ENCODE data around the gene SYNGAP1. TPM values are rescaled to one million over a fixed set of nuclear protein-coding genes. Genes with fewer than 3 reads are reported as not detected.

Gene SYNGAP1
- total RNA-seq, 1 experiment from 2014 or later, result 18.3 TPM

DNA sequence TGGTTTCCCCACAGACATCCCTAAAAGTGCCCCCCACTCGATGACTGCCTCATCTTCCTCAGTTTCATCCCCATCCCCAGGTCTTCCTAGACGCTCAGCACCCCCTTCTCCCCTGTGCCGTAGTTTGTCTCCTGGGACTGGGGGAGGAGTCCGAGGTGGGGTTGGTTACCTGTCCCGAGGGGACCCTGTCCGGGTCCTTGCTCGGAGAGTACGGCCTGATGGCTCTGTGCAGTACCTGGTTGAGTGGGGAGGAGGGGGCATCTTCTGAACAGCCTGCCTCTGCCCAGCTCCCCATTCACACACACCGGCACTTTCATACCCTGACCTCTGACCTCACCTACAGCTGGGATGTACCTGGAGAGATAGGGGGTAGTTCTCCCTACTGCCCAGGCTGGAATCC, 4.0 kb upstream of the SYNGAP1 start:
- H3K36me3 ChIP-seq (ENCODE audit: control insufficient read depth, insufficient read depth, low read length), result peaks cover 4% of the 10 kb centered on the region
- Mint-ChIP-seq H3K27me3 (ENCODE audit: insufficient read depth, unreplicated experiment) (no peaks in the 10 kb centered on the region), H3K4me1 (ENCODE audit: low read depth, unreplicated experiment) (peaks cover 6% of the 10 kb centered on the region), H3K4me3 (ENCODE audit: unreplicated experiment) (no peak overlapping the region), H3K9me3 (ENCODE audit: unreplicated experiment) (no peaks in the 10 kb centered on the region), H3K27ac (ENCODE audit: unreplicated experiment) (no peak overlapping the region), H3K36me3 (ENCODE audit: insufficient read depth, unreplicated experiment) (peaks cover 50% of the 10 kb centered on the region)
- H3K9me3 ChIP-seq, result no peaks in the 10 kb centered on the region
- no peak for DNase-seq
- H3K27me3 ChIP-seq (replicated peaks; ENCODE audit: control insufficient read depth, insufficient read depth, low read length), result no peaks in the 10 kb centered on the region
- H3K4me3 ChIP-seq (ENCODE audit: low read depth, low read length), result no peak overlapping the region
- H3K4me1 ChIP-seq, result peaks cover 18% of the 10 kb centered on the region
- POLR2A ChIA-PET, result no interaction called here
- BruUV-seq (replicated peaks), result no TSS peak
- TF ChIP-seq, protein P1, sequence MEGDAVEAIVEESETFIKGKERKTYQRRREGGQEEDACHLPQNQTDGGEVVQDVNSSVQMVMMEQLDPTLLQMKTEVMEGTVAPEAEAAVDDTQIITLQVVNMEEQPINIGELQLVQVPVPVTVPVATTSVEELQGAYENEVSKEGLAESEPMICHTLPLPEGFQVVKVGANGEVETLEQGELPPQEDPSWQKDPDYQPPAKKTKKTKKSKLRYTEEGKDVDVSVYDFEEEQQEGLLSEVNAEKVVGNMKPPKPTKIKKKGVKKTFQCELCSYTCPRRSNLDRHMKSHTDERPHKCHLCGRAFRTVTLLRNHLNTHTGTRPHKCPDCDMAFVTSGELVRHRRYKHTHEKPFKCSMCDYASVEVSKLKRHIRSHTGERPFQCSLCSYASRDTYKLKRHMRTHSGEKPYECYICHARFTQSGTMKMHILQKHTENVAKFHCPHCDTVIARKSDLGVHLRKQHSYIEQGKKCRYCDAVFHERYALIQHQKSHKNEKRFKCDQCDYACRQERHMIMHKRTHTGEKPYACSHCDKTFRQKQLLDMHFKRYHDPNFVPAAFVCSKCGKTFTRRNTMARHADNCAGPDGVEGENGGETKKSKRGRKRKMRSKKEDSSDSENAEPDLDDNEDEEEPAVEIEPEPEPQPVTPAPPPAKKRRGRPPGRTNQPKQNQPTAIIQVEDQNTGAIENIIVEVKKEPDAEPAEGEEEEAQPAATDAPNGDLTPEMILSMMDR (IDR thresholded peaks at IDR 0.05; ENCODE audit: insufficient read depth in 1 of 2, low read depth in 1 of 2, low read length in 1 of 2, severe bottlenecking in 1 of 2, unreplicated experiment in 1 of 2), result no peak
- intact Hi-C loops (cut with micrococcal nuclease; ENCODE audit: unreplicated experiment), result no loop called here
- CTCF ChIA-PET, result no interaction called here

DNA sequence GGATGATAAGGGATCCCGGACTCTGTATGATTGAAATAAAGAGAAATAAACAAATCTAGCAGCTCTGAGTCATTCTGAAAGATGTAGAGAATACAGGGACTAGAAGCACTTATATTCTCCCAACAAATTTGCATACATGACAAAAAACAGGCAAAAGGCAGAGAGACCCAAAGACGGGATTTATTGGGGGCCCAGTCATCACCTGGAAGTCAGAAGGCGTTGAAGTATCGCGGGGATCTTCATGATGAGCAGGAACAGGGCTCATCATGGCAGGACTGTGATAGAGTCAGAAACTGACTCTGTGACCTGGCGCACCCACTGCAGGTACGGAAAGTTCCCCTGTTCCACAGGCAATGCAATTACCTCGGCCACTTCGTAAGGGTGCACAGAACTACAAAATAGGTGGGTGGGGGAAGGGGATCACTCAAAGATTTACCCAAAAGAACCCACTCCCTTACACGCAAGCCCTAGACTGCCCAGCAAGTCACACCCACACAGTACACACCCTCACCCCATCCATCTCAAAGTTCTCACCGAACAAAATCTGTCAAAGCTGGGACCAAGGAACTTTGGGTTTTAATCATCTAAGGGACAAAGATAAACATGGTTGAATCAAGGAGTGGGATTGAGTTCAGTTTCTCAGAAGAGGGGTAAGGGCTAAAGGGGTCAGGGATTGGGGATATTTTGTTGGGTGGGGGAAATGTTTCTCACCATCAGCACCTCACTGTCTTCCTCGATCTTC, 3.3 kb upstream of the SYNGAP1 start:
- POLR2A ChIA-PET, result no interaction called here
- H3K36me3 Mint-ChIP-seq (ENCODE audit: insufficient read depth, unreplicated experiment), result peaks cover 48% of the 10 kb centered on the region
- DNase-seq, result no peak
- Histone ChIP-seq H3K4me1 (peaks cover 18% of the 10 kb centered on the region), H3K27me3 (replicated peaks; ENCODE audit: control insufficient read depth, insufficient read depth, low read length) (no peaks in the 10 kb centered on the region), H3K9me3 (no peaks in the 10 kb centered on the region), H3K4me3 (ENCODE audit: low read depth, low read length) (peak overlapping the region; percentile 68), H3K36me3 (ENCODE audit: control insufficient read depth, insufficient read depth, low read length) (peaks cover 4% of the 10 kb centered on the region)
- TF ChIP-seq, protein P1 (IDR thresholded peaks at IDR 0.05; ENCODE audit: insufficient read depth in 1 of 2, low read depth in 1 of 2, low read length in 1 of 2, severe bottlenecking in 1 of 2, unreplicated experiment in 1 of 2), result no peak
- CTCF ChIA-PET, result no interaction called here
- H3K27ac Mint-ChIP-seq (ENCODE audit: unreplicated experiment), result peak overlapping the region; percentile 99
- BruUV-seq (replicated peaks), result no TSS peak
- peaks cover 4% of the 10 kb centered on the region for H3K27me3 Mint-ChIP-seq (ENCODE audit: insufficient read depth, unreplicated experiment)
- H3K9me3 Mint-ChIP-seq (ENCODE audit: unreplicated experiment), result no peaks in the 10 kb centered on the region
- peaks cover 6% of the 10 kb centered on the region for H3K4me1 Mint-ChIP-seq (ENCODE audit: low read depth, unreplicated experiment)
- peak overlapping the region; percentile 90 for H3K4me3 Mint-ChIP-seq (ENCODE audit: unreplicated experiment)
- intact Hi-C loops (cut with micrococcal nuclease; ENCODE audit: unreplicated experiment), result no loop called here

DNA sequence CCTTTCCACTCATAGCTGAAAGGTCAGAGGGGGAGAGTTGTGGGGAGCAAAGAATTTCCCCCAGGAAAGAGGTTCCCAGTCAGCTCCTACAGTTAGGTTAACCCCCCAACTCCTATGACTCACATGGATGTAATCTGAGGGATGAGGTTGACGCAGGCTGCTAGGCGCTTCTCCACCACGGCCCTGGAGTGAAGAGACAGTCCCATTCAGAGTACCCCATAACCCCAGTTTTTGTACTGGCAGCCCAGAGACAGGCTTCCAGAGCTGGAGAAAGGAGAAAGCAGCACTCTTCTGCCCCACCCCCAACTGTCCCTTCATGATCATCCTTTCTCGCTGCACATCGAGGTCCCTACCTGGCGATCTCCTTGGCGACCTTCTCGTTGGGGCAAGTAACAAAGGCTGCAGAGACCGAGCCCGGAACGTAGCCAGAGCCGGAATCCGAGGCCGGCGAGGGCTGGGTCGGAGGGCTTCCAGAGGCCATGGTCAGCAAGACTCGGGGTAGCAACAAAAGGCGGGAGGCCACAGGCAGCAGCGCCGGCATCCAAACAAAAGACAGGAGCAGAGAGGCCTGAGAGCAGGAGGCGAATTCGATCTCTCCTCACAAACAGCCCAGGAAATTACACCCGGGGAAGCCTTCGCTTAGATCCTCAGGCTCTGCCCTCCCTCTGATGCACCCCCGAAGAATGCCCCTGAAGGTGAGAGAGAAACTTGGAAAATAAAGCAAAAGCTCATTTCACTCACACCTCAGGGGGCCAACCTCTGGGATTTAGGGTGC, 2.5 kb upstream of the SYNGAP1 start:
- intact Hi-C loops (cut with micrococcal nuclease; ENCODE audit: unreplicated experiment), result no loop called here
- Mint-ChIP-seq H3K36me3 (ENCODE audit: insufficient read depth, unreplicated experiment) (peaks cover 41% of the 10 kb centered on the region), H3K9me3 (ENCODE audit: unreplicated experiment) (no peaks in the 10 kb centered on the region), H3K27ac (ENCODE audit: unreplicated experiment) (peak overlapping the region; percentile 99), H3K4me3 (ENCODE audit: unreplicated experiment) (peak overlapping the region; percentile 90), H3K27me3 (ENCODE audit: insufficient read depth, unreplicated experiment) (peaks cover 4% of the 10 kb centered on the region), H3K4me1 (ENCODE audit: low read depth, unreplicated experiment) (peaks cover 6% of the 10 kb centered on the region)
- TF ChIP-seq, protein P1 (IDR thresholded peaks at IDR 0.05; ENCODE audit: insufficient read depth in 1 of 2, low read depth in 1 of 2, low read length in 1 of 2, severe bottlenecking in 1 of 2, unreplicated experiment in 1 of 2), result no peak
- H3K4me1 ChIP-seq, result peaks cover 18% of the 10 kb centered on the region
- BruUV-seq (replicated peaks), result TSS peak; percentile 76
- no peaks in the 10 kb centered on the region for H3K9me3 ChIP-seq
- peaks cover 4% of the 10 kb centered on the region for H3K36me3 ChIP-seq (ENCODE audit: control insufficient read depth, insufficient read depth, low read length)
- no peak for DNase-seq
- H3K4me3 ChIP-seq (ENCODE audit: low read depth, low read length), result peak overlapping the region; percentile 68
- ChIA-PET POLR2A (interaction anchor here (2.0 kb wide), 1 partner anchor 99 kb away, joined by 5 read pairs; the partner anchor contains the start of gene ZBTB22), CTCF (interaction anchor here (1.1 kb wide), 1 partner anchor 146 kb away, joined by 4 read pairs; the partner anchor contains the start of genes RPS18 and VPS52)
- H3K27me3 ChIP-seq (replicated peaks; ENCODE audit: control insufficient read depth, insufficient read depth, low read length), result no peaks in the 10 kb centered on the region
